ENCODE measurements around the gene UBAP1L.

DNA sequence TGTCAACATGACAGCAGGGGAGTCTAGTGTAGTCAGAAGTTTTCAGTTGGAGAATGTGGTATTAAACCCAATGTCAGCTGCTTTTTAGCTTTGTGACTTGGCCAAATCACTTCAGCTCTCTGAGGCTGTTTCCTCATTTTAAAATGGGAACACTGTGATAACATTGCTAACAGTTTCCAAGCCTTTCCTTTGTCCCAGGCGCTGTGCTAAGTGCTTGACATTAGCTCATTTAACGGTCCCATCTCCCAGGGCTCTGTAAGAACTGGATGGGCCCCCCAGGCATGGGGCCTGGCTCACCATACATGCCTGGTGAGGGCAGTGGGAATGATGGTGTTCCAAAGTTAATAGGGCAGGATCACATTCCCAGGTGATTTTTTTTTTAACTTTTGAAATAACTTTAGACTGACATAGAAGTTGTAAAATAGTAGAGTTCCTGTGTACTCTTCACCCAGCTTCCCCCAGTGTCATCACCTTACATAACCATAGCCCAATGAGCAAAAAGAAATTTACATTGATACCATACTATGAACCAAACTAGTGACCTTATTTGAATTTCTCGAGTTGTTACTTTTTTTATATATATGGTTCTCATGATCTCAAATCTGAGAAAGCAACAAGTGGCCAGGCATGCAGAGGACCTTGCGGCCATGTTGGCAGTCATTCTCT is 54.9 kb downstream of the UBAP1L start:
- no peak for TF ChIP-seq CTCF (IDR thresholded peaks at IDR 0.05)
- no peak for TF ChIP-seq POLR2A (IDR thresholded peaks at IDR 0.05)
- TF ChIP-seq EP300 (IDR thresholded peaks at IDR 0.05; ENCODE audit: low read depth) = no peak
